Measurements from ENCODE around the gene ACKR2. TPM values are rescaled to one million over a fixed set of nuclear protein-coding genes. Genes with fewer than 3 reads are reported as not detected.
"Not testable (repeated sequence)": the region's sequence is repeated elsewhere in the genome, so short reads cannot be mapped to it uniquely, and the experiment has no call there.

Gene ACKR2
- polyA plus RNA-seq, 1 donor = 2.6 TPM

- Histone ChIP-seq H3K4me1 (ENCODE audit: control insufficient read depth, insufficient read depth, low read length) (peaks cover 12% of the 10 kb centered on the region), H3K27me3 (ENCODE audit: control insufficient read depth, insufficient read depth, low read length) (no peaks in the 10 kb centered on the region), H3K9me3 (ENCODE audit: control insufficient read depth, low read depth, low read length) (no peaks in the 10 kb centered on the region), H3K4me3 (ENCODE audit: low read length) (no peak overlapping the region), H3K27ac (ENCODE audit: low read length) (no peak overlapping the region), H3K36me3 (ENCODE audit: control insufficient read depth, insufficient read depth, low read length) (no peaks in the 10 kb centered on the region)
- DNase-seq = peak in 1 of 2 donors; percentile 17
- no CpG with 5 or more reads among the region's 3 CpGs for WGBS (ENCODE audit: insufficient coverage, low lambda C conversion rate)
Measured at GRCh38 chr3:42801048-42801620, 8.1 kb upstream of the ACKR2 start.

GRCh38 chr3:42801784-42802183, 7.5 kb upstream of the ACKR2 start:
- WGBS (ENCODE audit: insufficient coverage, low lambda C conversion rate) = 89% methylated on average over 1 of the region's 4 CpGs
- H3K27ac ChIP-seq (ENCODE audit: low read length) = no peak overlapping the region
- DNase-seq = no peak
- H3K4me3 ChIP-seq (ENCODE audit: low read length) = no peak overlapping the region
- no peaks in the 10 kb centered on the region for H3K27me3 ChIP-seq (ENCODE audit: control insufficient read depth, insufficient read depth, low read length)
- H3K9me3 ChIP-seq (ENCODE audit: control insufficient read depth, low read depth, low read length) = no peaks in the 10 kb centered on the region
- peaks cover 12% of the 10 kb centered on the region for H3K4me1 ChIP-seq (ENCODE audit: control insufficient read depth, insufficient read depth, low read length)
- no peaks in the 10 kb centered on the region for H3K36me3 ChIP-seq (ENCODE audit: control insufficient read depth, insufficient read depth, low read length)

GRCh38 chr3:42802876-42803413, 6.3 kb upstream of the ACKR2 start:
- Histone ChIP-seq H3K4me3 (ENCODE audit: low read length) (peak overlapping the region; percentile 98), H3K9me3 (ENCODE audit: control insufficient read depth, low read depth, low read length) (no peaks in the 10 kb centered on the region), H3K36me3 (ENCODE audit: control insufficient read depth, insufficient read depth, low read length) (no peaks in the 10 kb centered on the region), H3K27ac (ENCODE audit: low read length) (peak overlapping the region; percentile 100), H3K4me1 (ENCODE audit: control insufficient read depth, insufficient read depth, low read length) (peaks cover 12% of the 10 kb centered on the region), H3K27me3 (ENCODE audit: control insufficient read depth, insufficient read depth, low read length) (no peaks in the 10 kb centered on the region)
- DNase-seq = no peak
- WGBS (ENCODE audit: insufficient coverage, low lambda C conversion rate) = 30% methylated on average over 2 of the region's 11 CpGs

- no peaks in the 10 kb centered on the region for H3K9me3 ChIP-seq (ENCODE audit: control insufficient read depth, low read depth, low read length)
- no peaks in the 10 kb centered on the region for H3K27me3 ChIP-seq (ENCODE audit: control insufficient read depth, insufficient read depth, low read length)
- peaks cover 12% of the 10 kb centered on the region for H3K4me1 ChIP-seq (ENCODE audit: control insufficient read depth, insufficient read depth, low read length)
- no CpG with 5 or more reads among the region's 33 CpGs for WGBS (ENCODE audit: insufficient coverage, low lambda C conversion rate)
- peak overlapping the region; percentile 98 for H3K4me3 ChIP-seq (ENCODE audit: low read length)
- peak in 1 of 2 donors; percentile 84 for DNase-seq
- H3K36me3 ChIP-seq (ENCODE audit: control insufficient read depth, insufficient read depth, low read length) = no peaks in the 10 kb centered on the region
- peak overlapping the region; percentile 100 for H3K27ac ChIP-seq (ENCODE audit: low read length)
Measured at GRCh38 chr3:42803414-42804105, 5.7 kb upstream of the ACKR2 start.

- Histone ChIP-seq H3K4me3 (ENCODE audit: low read length) (peak within 1 kb of the TSS; percentile 98), H3K4me1 (ENCODE audit: control insufficient read depth, insufficient read depth, low read length) (peaks cover 12% of the 10 kb centered on the region), H3K36me3 (ENCODE audit: control insufficient read depth, insufficient read depth, low read length) (no peaks in the 10 kb centered on the region), H3K27ac (ENCODE audit: low read length) (peak within 1 kb of the TSS; percentile 100), H3K9me3 (ENCODE audit: control insufficient read depth, low read depth, low read length) (no peaks in the 10 kb centered on the region), H3K27me3 (ENCODE audit: control insufficient read depth, insufficient read depth, low read length) (no peaks in the 10 kb centered on the region)
- peak; percentile 97 to 98 for DNase-seq
- WGBS (ENCODE audit: insufficient coverage, low lambda C conversion rate) = no CpG with 5 or more reads among the region's 63 CpGs
Measured at GRCh38 chr3:42804106-42804830, 5.0 kb upstream of the ACKR2 start, which contains the start of gene HIGD1A. TSS of gene HIGD1A (minus strand) at chr3:42804490. CDS start at chr3:42794253, 10,237 bp downstream.

- Histone ChIP-seq H3K4me1 (ENCODE audit: control insufficient read depth, insufficient read depth, low read length) (peaks cover 12% of the 10 kb centered on the region), H3K27ac (ENCODE audit: low read length) (peak overlapping the region; percentile 100), H3K36me3 (ENCODE audit: control insufficient read depth, insufficient read depth, low read length) (no peaks in the 10 kb centered on the region), H3K4me3 (ENCODE audit: low read length) (peak overlapping the region; percentile 98), H3K27me3 (ENCODE audit: control insufficient read depth, insufficient read depth, low read length) (no peaks in the 10 kb centered on the region), H3K9me3 (ENCODE audit: control insufficient read depth, low read depth, low read length) (no peaks in the 10 kb centered on the region)
- no peak for DNase-seq
- WGBS (ENCODE audit: insufficient coverage, low lambda C conversion rate) = no CpG with 5 or more reads among the region's 13 CpGs
Measured at GRCh38 chr3:42804831-42805132, 4.5 kb upstream of the ACKR2 start.

GRCh38 chr3:42805141-42805821, 4.0 kb upstream of the ACKR2 start:
- H3K27me3 ChIP-seq (ENCODE audit: control insufficient read depth, insufficient read depth, low read length) = no peaks in the 10 kb centered on the region
- no peaks in the 10 kb centered on the region for H3K36me3 ChIP-seq (ENCODE audit: control insufficient read depth, insufficient read depth, low read length)
- 40% methylated on average over 1 of the region's 23 CpGs for WGBS (ENCODE audit: insufficient coverage, low lambda C conversion rate)
- peak overlapping the region; percentile 98 for H3K4me3 ChIP-seq (ENCODE audit: low read length)
- DNase-seq = peak in 1 of 2 donors; percentile 46
- peaks cover 12% of the 10 kb centered on the region for H3K4me1 ChIP-seq (ENCODE audit: control insufficient read depth, insufficient read depth, low read length)
- H3K27ac ChIP-seq (ENCODE audit: low read length) = peak overlapping the region; percentile 100
- H3K9me3 ChIP-seq (ENCODE audit: control insufficient read depth, low read depth, low read length) = no peaks in the 10 kb centered on the region

GRCh38 chr3:42807929-42808328, 1.3 kb upstream of the ACKR2 start:
- no peak for DNase-seq
- no peaks in the 10 kb centered on the region for H3K27me3 ChIP-seq (ENCODE audit: control insufficient read depth, insufficient read depth, low read length)
- no peaks in the 10 kb centered on the region for H3K9me3 ChIP-seq (ENCODE audit: control insufficient read depth, low read depth, low read length)
- 90% methylated on average over 2 of the region's 4 CpGs for WGBS (ENCODE audit: insufficient coverage, low lambda C conversion rate)
- H3K4me1 ChIP-seq (ENCODE audit: control insufficient read depth, insufficient read depth, low read length) = peaks cover 9% of the 10 kb centered on the region
- no peaks in the 10 kb centered on the region for H3K36me3 ChIP-seq (ENCODE audit: control insufficient read depth, insufficient read depth, low read length)
- H3K4me3 ChIP-seq (ENCODE audit: low read length) = no peak overlapping the region
- H3K27ac ChIP-seq (ENCODE audit: low read length) = no peak overlapping the region

GRCh38 chr3:42810706-42811105, 1.5 kb downstream of the ACKR2 start:
- H3K36me3 ChIP-seq (ENCODE audit: control insufficient read depth, insufficient read depth, low read length); H3K9me3 ChIP-seq (ENCODE audit: control insufficient read depth, low read depth, low read length); DNase-seq; H3K4me3 ChIP-seq (ENCODE audit: low read length); H3K27me3 ChIP-seq (ENCODE audit: control insufficient read depth, insufficient read depth, low read length): not testable (repeated sequence)
- Histone ChIP-seq H3K27ac (ENCODE audit: low read length) (peak overlapping the region; percentile 62), H3K4me1 (ENCODE audit: control insufficient read depth, insufficient read depth, low read length) (peaks cover 11% of the 10 kb centered on the region)
- 82% methylated on average over 6 of the region's 10 CpGs for WGBS (ENCODE audit: insufficient coverage, low lambda C conversion rate)
